ENCODE results near the gene ARMH1. TPM values are rescaled to one million over a fixed set of nuclear protein-coding genes. Genes with fewer than 3 reads are reported as not detected.

Gene ARMH1
- total RNA-seq, 1 experiment from 2014 or later, result 0.15 TPM

DNA sequence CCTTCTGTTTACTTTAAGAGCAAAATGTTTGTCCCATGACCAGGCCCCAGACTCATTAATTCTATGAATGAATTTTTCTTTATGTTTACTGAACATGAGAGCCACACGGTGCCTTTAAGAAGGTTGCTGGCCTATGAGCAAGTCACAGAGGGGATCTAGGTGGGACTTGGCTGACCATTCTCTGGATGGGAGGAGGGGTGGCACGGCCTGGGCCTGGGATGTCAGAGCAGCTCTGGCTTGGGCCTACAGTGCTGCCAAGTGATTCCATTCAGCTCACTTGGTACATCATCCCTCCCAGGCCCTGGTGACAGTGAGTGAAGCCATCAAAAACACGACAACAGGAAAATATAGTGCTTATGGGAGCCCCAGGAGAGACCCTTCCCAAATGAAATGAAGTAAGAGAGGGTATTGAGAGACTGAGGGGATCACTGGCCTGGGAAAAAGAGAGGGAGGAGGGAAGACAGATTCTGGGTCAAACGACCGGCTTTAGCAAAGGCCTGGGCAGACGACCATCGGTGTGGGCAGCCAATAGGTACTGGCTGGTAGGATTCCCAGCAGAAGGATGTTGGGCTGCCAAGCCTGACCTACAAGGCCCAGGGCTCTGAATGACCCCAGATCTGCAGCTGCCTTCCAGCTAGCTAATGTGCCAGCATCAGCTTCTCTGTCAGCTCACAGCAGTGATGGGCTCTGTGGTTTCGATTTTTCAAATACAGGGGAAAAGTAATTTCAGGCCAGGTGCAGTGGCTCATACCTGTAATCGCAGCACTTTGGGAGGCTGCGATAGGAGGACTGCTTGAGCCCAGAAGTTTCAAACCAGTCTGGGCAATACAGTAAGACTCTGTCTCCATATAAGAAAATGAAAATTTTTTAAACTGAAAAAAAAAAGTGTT, 3.5 kb upstream of the ARMH1 start:
- no peak for DNase-seq (ENCODE audit: low spot score)

DNA sequence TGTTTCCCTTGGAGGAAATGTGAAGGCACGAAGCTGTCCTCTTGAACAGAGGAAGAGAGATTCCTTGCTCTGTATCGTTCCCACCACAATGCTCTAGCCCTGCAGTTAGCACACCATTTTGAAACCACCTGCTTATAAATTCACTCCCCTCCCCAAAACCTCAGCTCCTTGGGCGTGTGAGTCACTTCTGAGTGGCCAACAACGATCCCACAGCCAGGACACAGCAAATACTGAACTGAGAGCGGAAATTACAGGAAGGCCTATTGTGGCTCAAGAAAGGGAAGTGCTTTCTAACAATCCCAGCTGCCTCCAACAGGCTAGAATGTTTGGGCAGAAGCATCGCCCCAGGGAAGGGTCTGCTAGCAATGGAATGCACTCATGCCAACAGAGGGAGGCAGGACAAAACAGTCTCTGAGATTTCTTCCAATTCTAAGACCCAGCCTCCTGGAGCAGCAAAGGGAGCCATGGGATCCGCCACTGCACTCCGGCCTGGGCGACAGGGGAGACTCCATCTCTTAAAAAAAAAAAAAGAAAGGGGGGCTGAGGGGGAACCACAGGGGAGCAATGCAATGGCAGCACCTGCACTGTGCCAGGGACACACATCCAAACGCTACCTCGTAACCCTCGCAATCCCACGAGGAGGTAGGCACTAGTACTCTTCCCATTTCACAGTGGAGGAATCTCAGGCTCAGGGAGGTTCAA, 2.1 kb upstream of the ARMH1 start:
- DNase-seq (ENCODE audit: low spot score), result no peak

DNA sequence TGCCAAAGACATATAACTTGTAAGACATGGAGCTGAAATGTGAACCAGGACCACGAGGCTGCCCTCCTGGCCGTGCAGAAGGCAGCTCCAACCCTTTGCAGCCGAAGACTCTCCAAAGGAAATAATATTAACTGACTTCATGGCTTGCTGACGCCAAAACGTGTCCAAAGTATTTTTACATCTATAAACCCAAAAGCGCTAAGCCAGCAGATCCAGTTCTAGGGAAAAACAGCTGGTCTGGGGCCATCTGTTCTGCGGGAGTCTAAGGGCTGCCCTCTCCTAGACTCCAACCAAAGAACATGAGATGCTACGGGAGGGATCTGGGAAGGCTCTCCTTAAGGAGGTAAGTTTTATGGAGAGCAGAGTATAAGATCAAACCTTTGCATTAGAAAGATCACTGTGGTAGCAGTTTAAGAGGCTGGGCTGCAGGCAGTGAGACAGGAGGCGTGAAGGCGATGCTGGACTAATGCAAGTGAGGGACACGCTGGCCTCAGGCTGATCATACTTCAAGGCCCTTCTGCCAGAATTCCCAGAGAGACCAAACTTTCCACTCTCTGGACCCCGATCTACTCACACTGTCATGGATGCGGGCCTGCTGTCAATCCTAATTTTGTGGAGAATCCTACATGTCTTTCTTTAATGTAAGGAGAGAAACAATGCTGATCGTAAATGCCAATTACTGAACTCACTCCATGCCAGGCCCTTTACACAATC, 1.4 kb upstream of the ARMH1 start:
- DNase-seq (ENCODE audit: low spot score), result no peak

DNA sequence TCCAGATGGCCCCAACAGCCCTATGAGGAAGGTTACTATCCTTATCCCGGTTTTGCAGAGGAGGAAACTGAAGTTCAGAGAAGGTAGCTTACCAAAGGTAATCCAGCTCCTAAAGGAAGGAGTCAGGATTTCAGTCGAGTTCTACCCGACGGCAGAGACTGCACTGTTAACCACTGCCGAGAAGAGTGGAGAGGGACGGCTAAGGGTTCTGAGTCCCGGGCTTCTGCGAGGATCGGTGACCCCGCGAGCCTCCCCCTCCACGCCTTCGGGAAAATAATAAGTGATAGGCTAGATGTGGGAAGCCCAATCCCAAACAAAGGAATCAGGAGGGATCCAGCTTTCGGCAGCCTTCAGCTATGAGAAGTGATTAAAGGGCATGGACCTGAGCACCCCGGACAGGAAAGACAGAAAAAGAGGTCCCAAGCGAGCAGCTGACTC, 820 bp upstream of the ARMH1 start:
- no peak for DNase-seq (ENCODE audit: low spot score)

DNA sequence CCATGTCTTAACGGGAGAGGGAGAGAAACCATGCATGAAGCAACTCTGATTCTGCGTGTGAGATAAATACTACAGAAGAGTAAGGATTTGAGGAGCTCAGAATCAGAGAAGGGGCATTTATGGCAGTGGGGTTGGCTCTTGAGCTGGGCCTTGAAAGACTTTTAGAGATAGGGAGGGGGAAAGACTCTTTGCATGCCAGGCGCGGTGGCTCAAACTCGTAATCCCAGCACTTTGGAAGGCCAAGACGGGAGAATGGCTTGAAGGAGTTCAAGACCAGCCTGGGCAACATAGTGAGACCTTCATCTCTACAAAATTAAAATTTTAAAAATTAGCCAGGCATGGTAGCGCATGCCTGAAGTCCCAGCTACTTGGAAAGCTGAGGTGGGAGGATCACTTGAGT, 672 bp downstream of the ARMH1 start:
- no peak for DNase-seq (ENCODE audit: low spot score)

DNA sequence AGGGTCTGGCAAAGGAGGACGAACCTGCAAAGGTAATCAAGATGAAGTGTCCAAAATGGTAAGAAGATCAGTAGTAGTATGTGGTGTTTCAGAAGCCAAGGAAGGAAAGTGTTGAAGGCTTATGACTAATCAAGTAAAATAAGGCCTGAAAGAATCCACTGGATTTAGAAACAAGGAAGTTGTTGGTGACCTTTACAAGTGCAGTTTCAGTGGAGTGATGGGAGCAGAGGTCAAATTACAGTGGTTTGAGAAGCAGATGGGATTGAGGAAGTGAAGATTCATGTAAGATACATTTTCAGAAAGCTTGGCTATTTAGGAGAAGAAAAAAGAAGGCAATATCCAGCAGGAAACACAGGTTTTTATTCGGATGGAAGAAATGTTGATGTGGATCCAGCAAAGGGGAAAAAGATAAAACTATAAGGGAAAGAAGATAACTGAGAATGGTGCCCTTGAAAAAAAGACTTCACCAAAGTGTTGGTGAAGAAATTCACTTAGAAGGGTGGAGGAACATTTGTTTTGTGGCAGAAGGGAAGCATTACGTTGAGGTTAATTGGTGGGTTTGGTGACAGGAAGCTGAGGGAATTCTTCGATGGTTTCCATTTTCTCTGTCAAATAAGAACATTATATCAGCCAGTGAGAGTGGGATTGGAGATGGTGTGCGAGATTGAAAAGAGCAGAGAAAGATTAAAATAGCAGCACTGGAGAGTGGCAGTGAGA, 2.1 kb downstream of the ARMH1 start:
- peak; percentile 59 for DNase-seq (ENCODE audit: low spot score)

DNA sequence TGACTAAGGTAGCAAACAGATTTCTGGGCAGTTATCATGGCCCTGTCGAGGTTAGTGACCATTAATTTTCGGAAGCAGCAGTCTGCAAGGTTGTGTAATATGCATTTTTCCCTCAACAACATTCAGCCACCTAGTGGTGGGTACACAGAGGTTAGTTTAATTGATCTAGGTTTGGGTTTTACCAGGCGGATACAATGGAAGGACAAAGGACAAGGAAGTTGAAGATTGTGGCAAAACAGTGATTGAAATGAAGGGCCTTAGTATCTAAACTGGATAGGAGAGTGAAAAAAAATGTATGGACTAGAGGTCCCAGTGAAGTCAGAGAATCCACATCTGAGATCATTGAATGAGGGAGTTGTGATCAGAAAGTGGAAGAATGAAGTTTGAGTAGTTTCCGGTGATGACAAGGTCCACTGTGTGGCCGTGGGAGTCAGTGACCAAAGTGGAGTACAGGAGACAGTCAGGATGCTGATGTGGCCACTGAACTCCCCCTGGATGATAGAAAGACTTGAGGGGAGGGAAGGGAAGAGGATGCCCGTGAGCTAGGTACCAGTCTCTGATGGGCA, 2.8 kb downstream of the ARMH1 start:
- DNase-seq (ENCODE audit: low spot score), result peak; percentile 48

DNA sequence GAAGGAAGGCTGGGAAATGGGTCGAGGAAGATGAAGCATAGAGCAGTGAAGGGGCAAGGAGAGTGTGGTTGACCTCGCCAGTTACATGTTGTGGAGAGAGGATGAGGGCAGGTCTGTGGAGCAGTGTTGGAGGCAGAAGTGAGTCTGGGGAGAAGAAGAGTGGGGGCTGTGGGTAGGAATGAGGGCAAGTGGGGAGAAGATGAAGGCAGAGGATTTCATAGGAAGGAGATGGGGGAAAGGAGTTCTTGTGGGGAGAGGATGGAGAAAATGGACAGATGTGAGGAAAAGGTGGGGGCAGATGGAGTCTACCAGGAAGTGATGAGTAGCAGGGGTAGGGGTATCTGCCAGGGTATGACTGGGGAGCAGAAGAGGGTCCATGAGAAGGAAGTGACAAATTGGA, 3.6 kb downstream of the ARMH1 start:
- DNase-seq (ENCODE audit: low spot score), result no peak

DNA sequence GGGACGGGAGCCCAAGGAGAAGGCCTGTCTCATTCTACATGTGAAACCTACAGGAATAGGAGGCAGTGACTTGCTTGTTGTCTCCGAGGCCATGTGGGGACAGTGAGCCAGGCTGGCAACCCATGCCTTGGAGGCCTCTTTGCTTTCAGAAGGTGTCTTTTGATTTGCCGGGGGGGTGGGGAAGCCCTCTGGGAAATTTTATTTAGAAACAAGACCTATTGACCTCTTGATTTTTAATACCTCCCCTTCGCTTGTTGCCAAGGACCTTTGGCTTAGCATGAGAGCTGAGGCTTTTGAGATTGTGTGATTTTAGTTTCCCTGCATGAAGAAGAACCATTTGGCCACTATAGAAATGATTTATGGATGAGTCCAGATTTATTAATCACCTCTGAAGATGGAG, 4.1 kb downstream of the ARMH1 start:
- no peak for DNase-seq (ENCODE audit: low spot score)

DNA sequence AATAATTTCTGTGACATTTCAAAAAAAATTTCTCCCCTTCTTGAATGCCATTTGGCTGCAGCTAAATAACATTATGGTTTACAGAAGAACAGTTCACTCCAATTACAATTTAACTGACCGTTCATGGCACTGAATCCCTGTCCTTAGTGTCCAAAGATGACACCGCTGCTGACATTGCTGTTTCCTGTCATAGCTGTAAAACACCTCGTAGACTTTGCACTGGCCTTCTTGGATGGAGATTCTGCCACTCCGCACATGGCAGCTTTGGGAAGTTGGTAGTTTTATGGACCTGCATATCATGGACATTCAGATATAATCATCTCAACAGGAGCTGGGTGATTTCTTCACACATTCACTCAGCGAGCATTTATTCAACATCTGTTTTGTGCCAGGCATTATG, 5.0 kb downstream of the ARMH1 start:
- DNase-seq (ENCODE audit: low spot score), result no peak

DNA sequence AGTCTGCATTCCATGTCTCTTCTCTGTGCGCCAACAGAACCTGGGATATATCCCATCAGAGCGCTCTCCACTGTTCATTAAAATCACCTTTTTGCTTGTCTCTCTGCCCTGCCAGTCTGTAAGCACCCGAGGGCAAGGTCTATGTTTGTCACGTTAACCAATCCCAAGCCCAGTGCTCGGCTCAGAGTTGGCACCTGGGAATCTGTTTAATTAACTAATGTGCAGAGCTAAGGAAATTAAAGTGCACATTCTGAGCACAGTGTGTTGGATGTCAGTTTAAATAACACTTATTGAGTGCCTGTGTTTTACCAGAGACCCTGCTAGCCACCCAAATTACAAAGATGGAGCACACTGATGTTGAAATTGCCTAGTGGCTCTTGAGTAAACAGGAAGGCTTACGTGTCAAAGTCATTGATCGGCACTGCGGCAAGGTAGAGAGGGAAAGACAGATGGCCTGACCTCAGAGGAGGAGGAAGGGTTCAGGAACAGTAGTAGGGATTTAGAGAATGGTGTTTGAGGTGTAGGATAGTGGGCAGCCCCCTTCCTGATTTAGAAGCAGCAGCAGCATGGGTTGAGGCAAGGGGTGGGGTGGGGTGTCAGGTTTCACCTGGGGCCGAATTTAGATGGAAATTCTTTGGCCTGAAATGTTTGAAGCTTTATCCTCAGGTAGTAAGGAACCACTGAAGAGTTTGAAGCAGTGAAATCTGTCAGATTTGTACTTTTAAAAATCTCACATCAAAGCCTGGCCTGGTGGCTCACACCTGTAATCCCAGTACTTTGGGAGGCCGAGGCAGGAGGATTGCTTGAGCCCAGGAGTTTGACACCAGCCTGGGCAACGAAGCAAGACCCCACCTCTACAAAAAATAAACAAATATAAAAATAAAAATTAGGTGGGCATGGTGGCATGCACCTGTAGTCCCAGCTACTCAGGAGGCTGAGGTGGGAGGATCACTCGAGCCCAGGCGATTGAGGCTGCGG, 7.7 kb downstream of the ARMH1 start:
- DNase-seq (ENCODE audit: low spot score), result no peak

DNA sequence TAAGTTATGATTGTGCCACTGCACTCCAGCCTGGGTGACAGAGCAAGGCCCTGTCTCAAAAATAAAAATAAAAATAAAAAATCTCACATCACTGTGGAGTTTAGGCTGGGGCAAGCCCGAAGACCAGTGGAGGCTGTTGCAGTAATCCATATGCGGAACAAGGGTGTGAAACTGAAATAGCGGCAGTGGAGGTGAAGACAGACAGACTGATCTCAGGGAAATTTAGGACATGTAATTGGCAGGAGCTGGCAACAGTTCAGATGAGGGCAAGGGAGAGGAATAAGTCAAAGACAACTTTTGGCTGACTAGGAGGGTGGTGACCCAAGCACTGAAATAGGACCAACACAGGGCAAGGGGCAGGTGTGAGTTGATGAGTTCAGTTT, 8.4 kb downstream of the ARMH1 start:
- no peak for DNase-seq (ENCODE audit: low spot score)

DNA sequence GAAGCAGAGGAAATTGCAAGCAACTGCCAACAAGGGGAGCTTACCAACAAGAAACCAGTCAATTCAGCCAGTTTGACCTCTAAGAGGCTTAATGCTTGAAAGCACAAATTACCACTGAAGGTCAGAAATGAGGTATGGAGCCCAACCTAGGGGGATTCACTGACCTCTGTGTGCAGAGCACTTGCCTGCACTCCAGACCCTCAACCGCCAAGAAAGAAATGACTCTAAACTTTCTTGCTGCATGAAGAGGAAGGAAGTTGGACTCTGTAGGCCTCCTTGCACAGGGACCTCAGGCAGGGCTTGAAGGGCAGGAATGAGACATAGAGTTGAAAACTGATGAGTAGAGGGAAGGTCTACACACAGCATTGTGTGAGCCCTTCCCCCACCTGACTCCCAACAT, 10.0 kb downstream of the ARMH1 start:
- DNase-seq (ENCODE audit: low spot score), result no peak

DNA sequence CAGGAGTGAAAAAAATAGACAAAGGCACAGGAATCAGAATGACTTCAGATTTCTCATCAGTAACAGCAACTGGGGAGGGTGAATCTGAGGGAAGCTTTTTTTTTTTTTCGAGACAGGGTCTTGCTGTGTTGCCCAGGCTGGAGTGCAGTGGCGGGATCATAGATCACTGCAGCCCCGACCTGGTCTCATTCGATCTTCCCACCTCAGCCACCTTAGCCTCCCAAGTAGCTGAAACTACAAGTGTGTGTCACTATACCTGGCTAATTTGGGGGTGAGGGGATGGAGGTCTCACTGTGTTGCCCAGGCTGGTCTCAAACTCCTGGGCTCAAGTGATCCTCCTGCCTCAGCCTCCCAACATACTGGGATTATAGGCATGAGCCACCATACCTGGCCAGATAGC, 10.7 kb downstream of the ARMH1 start:
- DNase-seq (ENCODE audit: low spot score), result no peak

DNA sequence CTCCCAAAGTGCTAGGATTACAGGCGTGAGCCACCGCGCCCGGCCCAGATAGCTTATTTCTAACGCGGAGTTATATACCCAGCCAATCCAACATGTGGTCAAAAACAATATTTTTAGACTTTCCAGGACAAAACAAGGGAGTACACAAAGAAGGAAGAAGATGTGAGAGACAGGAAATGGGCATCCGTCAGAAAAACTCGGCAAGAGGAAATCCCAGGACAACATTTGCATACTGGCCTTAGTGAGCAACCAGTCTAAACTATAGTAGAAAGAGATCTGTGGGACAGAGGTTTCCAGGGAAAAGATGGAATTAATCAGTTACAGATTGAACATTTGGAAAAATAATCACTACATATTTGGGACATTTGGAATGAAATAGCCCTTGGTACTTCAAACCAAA, 11.4 kb downstream of the ARMH1 start:
- DNase-seq (ENCODE audit: low spot score), result no peak

DNA sequence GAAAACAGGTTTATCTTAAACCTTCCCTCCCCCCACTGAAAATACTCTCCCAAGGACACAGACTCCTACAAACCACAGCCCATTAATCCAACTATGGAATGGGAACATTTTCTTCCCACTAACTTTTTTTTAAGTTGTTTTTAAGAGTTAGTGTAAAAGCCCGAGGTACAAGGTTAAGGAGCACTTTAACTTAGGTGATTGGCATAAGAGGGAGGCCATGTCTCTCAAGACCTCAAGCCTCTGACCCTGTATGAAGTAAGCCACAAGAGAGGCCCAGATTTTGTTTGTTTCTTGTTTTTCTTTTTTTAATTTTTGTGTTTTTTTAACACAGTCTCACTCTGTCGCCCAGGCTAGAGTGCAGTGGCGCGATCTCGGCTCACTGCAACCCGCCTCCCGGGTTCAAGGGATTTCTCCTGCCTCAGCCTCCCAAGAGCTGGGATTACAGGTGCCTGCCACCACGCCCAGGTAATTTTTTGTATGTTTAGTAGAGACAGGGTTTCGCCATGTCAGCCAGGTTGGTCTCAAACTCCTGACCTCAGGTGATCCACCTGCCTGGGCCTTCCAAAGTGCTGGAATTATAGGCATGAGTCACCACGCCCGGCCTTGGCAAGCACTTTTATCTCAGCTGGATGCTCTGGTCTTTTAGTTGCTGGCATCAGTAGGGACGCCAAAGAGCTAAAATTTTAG, 14.4 kb downstream of the ARMH1 start:
- no peak for DNase-seq (ENCODE audit: low spot score)

DNA sequence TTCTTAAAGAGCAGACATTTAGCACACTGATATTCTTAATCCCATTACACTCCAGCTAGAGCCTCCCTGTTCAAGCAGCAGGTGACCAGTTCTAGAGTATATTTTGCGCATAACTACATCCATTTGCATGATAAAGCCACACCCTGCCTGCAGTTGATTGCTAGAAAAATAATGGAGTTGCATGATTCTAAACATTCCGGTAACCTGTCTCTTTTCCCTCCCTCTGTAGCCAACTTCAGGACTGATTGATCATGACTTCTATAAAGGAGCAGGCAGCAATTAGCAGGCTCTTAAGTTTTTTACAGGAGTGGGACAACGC, 14.9 kb downstream of the ARMH1 start:
- DNase-seq (ENCODE audit: low spot score), result no peak

DNA sequence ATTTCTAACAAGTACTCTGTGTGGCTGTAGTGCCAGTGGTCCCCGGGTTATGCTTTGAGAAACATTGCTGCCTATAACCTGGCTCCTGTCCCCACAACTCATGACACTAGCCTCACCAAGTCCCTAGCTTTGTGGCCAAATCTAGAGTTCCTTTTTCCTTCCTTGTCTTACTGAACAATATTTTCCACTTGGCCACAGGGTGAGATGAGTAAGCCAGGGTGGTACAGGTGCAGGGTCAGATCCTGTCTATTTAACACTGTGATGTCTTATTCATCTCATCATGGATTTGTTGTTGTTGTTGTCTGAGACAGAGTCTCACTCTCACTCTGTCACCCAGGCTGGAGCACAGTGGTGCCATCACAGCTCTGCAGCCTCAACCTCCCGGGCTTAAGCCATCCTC, 18.6 kb downstream of the ARMH1 start:
- no peak for DNase-seq (ENCODE audit: low spot score)

DNA sequence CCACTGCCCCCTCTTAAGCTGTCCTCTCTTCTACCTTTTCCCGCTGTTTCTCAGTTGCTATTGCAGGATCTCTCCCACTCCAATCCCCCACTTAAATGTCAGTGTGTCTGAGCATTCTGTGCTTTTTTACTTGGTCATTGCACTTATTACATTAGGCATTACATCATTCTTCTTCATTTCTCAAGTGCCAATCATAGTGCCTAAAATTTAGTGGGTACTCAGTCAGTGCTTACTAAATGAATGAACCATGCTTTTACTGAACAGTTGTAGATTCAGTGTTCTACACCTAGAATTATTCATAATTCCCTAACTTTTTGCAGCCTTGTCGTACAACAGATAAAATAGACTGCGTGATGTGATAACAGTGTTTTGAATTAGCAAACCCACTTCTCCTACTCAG, 19.4 kb downstream of the ARMH1 start:
- DNase-seq (ENCODE audit: low spot score), result no peak
